Brain microvascular endothelial cell (primary cell): ENCODE measurements around the gene NDUFC2.

Experiments
- DNase-seq: peaks from one replicate; pipeline ENCODE4 v3.0.0-alpha.2; 2020
- H3K27ac ChIP-seq: fragments of 250-450 bp; sonication (Bioruptor Pico); 2 replicates; pipeline ENCODE4 v1.5.1; 2020; ENCODE audit warnings: mild to moderate bottlenecking, moderate library complexity
- H3K27me3 ChIP-seq: fragments of 250-450 bp; sonication (Bioruptor Pico); replicated peaks from 2 replicates; pipeline ENCODE4 v1.5.1; 2020; ENCODE audit warnings: mild to moderate bottlenecking
- H3K36me3 ChIP-seq: fragments of 250-450 bp; sonication (Bioruptor Pico); replicated peaks from 2 replicates; pipeline ENCODE4 v1.5.1; 2020; ENCODE audit warnings: mild to moderate bottlenecking
- H3K4me3 ChIP-seq: 2 replicates; pipeline ENCODE4 v1.5.1; 2011; ENCODE audit warnings: low read depth, mild to moderate bottlenecking, control low read depth, low read length, moderate library complexity
- in situ Hi-C: cut with HindIII; loops from 2 replicates; pipeline ENCODE4 v1.10.0; 2017; ENCODE audit warnings: low sequenced_read_pairs, low pct_ligation_motif_present
- TF ChIP-seq, protein P1 (sequence below): IDR thresholded peaks from 2 replicates; pipeline ENCODE4 v1.5.1; 2011; ENCODE audit warnings: low read depth, mild to moderate bottlenecking, moderate library complexity, low read length, control low read depth, inconsistent platforms; ENCODE audit errors: missing control alignments

Gene NDUFC2

GRCh38 chr11:78110351-78110750 is 30.7 kb upstream of the NDUFC2 start:
- Histone ChIP-seq H3K27ac (no peak overlapping the region), H3K27me3 (no peaks in the 10 kb centered on the region), H3K4me3 (no peak overlapping the region), H3K36me3 (peaks cover 21% of the 10 kb centered on the region)
- DNase-seq, result no peak
- TF ChIP-seq, protein P1, sequence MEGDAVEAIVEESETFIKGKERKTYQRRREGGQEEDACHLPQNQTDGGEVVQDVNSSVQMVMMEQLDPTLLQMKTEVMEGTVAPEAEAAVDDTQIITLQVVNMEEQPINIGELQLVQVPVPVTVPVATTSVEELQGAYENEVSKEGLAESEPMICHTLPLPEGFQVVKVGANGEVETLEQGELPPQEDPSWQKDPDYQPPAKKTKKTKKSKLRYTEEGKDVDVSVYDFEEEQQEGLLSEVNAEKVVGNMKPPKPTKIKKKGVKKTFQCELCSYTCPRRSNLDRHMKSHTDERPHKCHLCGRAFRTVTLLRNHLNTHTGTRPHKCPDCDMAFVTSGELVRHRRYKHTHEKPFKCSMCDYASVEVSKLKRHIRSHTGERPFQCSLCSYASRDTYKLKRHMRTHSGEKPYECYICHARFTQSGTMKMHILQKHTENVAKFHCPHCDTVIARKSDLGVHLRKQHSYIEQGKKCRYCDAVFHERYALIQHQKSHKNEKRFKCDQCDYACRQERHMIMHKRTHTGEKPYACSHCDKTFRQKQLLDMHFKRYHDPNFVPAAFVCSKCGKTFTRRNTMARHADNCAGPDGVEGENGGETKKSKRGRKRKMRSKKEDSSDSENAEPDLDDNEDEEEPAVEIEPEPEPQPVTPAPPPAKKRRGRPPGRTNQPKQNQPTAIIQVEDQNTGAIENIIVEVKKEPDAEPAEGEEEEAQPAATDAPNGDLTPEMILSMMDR, result no peak
- in situ Hi-C loops, result no loop called here

- H3K36me3 ChIP-seq, result peaks cover 21% of the 10 kb centered on the region
- no peak for DNase-seq
- no peak overlapping the region for H3K27ac ChIP-seq
- H3K4me3 ChIP-seq, result no peak overlapping the region
- no peaks in the 10 kb centered on the region for H3K27me3 ChIP-seq
- TF ChIP-seq, protein P1, result no peak
- in situ Hi-C loops, result no loop called here
Measured at GRCh38 chr11:78109081-78110015, 29.7 kb upstream of the NDUFC2 start.

GRCh38 chr11:78100676-78101472 is 21.2 kb upstream of the NDUFC2 start:
- TF ChIP-seq, protein P1, result no peak
- in situ Hi-C loops, result no loop called here
- H3K4me3 ChIP-seq, result no peak overlapping the region
- no peaks in the 10 kb centered on the region for H3K27me3 ChIP-seq
- no peak overlapping the region for H3K27ac ChIP-seq
- peaks cover 10% of the 10 kb centered on the region for H3K36me3 ChIP-seq
- no peak for DNase-seq

- DNase-seq, result no peak
- TF ChIP-seq, protein P1, result no peak
- Histone ChIP-seq H3K36me3 (peaks cover 10% of the 10 kb centered on the region), H3K27me3 (no peaks in the 10 kb centered on the region), H3K27ac (no peak overlapping the region), H3K4me3 (no peak overlapping the region)
- in situ Hi-C loops, result no loop called here
Measured at GRCh38 chr11:78100261-78100660, 20.6 kb upstream of the NDUFC2 start.

GRCh38 chr11:78099666-78100065 is 20.0 kb upstream of the NDUFC2 start:
- H3K4me3 ChIP-seq, result no peak overlapping the region
- TF ChIP-seq, protein P1, result no peak
- no peak overlapping the region for H3K27ac ChIP-seq
- no peaks in the 10 kb centered on the region for H3K27me3 ChIP-seq
- peaks cover 10% of the 10 kb centered on the region for H3K36me3 ChIP-seq
- DNase-seq, result no peak
- in situ Hi-C loops, result no loop called here
